ENCODE data around the gene ZNF385B. TPM values are rescaled to one million over a fixed set of nuclear protein-coding genes. Genes with fewer than 3 reads are reported as not detected.
A peak's percentile ranks its signal among the peaks of the same experiment; 100 is the strongest.

Gene ZNF385B
- total RNA-seq, 1 experiment from 2014 or later = 9.3 TPM

DNA sequence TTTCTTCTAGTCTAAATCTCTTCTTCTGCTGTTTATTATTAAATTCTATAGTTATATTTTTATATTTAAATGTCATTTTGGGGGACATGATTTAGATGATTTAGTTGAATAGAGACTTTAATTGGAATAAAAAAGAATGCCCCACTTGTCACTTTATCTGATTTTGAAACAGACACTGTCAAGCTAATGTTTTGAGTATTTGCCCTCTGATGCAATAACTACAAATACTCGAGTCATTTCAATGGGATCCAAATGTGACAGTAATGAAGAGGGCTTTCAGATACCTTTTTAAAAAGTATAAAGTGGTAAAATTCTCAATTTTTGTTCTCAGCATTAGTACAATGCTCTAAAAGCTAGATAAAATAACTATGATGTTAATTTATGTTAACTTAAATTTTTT is 339.5 kb downstream of the ZNF385B start:
- H3K9ac ChIP-seq (ENCODE audit: low read length) = no peak overlapping the region
- no peaks in the 10 kb centered on the region for H3K4me1 ChIP-seq (ENCODE audit: control insufficient read depth in 1 of 2, insufficient read depth in 2 of 2, low read length in 2 of 2)
- ChIA-PET RAD21 (ENCODE audit: low non-redundant PET in 1 of 2, low total read pairs in 2 of 2, uncharacterized antibody in 2 of 2, unreplicated experiment in 2 of 2) (interaction anchor here in 1 of 2 experiments (0.8 kb wide), 1 partner anchor 68 kb away, joined by 6 read pairs; no protein-coding TSS in a partner anchor), POLR2A (no interaction called here), CTCF (no interaction called here)
- BruUV-seq (replicated peaks) = no TSS peak
- intact Hi-C loops (cut with micrococcal nuclease) = no loop called here
- H2AFZ ChIP-seq (ENCODE audit: low read depth, low read length, poor library complexity, severe bottlenecking) = no peak overlapping the region
- H3K4me2 ChIP-seq (ENCODE audit: low read length) = no peak overlapping the region
- H3K4me3 ChIP-seq (replicated peaks in 1 of 2; ENCODE audit: low read depth in 1 of 2, low read length in 2 of 2) = no peak overlapping the region
- H3K27me3 ChIP-seq (ENCODE audit: insufficient read depth, low read length) = no peaks in the 10 kb centered on the region
- H3K27ac ChIP-seq (ENCODE audit: low read depth, low read length) = no peak overlapping the region
- no peak for ATAC-seq
- H3K79me2 ChIP-seq (ENCODE audit: insufficient read depth, low read length) = no peaks in the 10 kb centered on the region
- H3K9me3 ChIP-seq (ENCODE audit: control insufficient read depth in 1 of 2, insufficient read depth in 1 of 2, low read depth in 1 of 2, low read length in 2 of 2) = no peaks in the 10 kb centered on the region
- TF ChIP-seq CEBPB (IDR thresholded peaks at IDR 0.05; ENCODE audit: low read depth) (peak; percentile 52; the same call in 1 of the 2 replicates), CBX3 (IDR thresholded peaks at IDR 0.05; ENCODE audit: low read depth) (no peak)
- DNase-seq (ENCODE audit: low read depth, low spot score) = no peak
- H3K9me2 ChIP-seq (ENCODE audit: insufficient read depth) = no peaks in the 10 kb centered on the region
- no peaks in the 10 kb centered on the region for H3K36me3 ChIP-seq (ENCODE audit: control insufficient read depth in 1 of 2, insufficient read depth in 2 of 2, low read length in 2 of 2)
- H4K20me1 ChIP-seq (ENCODE audit: insufficient read depth) = no peaks in the 10 kb centered on the region

DNA sequence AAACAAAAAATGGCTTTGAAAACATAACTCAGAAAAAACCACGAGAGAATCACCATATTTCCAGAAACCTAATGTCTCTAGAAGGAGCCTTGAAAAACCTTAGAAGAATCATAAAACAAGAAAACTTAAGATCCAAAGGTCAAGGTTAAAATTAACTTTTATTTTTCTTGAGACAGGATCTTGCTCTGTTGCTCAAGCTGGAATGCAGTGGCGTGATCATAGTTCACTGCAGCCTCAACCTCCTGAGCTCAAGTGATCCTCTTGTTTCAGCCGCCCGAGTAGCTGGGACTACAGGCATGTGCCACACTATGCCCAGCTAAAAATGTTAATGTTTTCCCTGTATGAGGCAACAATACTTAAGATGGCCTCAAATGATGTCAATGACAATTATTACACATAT is 342.6 kb downstream of the ZNF385B start:
- Histone ChIP-seq H3K79me2 (ENCODE audit: insufficient read depth, low read length) (no peaks in the 10 kb centered on the region), H3K9me2 (ENCODE audit: insufficient read depth) (no peaks in the 10 kb centered on the region), H3K4me2 (ENCODE audit: low read length) (no peak overlapping the region), H3K9ac (ENCODE audit: low read length) (no peak overlapping the region), H3K4me3 (replicated peaks in 1 of 2; ENCODE audit: low read depth in 1 of 2, low read length in 2 of 2) (no peak overlapping the region), H2AFZ (ENCODE audit: low read depth, low read length, poor library complexity, severe bottlenecking) (no peak overlapping the region), H3K9me3 (ENCODE audit: control insufficient read depth in 1 of 2, insufficient read depth in 1 of 2, low read depth in 1 of 2, low read length in 2 of 2) (no peaks in the 10 kb centered on the region), H3K4me1 (ENCODE audit: control insufficient read depth in 1 of 2, insufficient read depth in 2 of 2, low read length in 2 of 2) (no peaks in the 10 kb centered on the region), H3K27ac (ENCODE audit: low read depth, low read length) (no peak overlapping the region), H4K20me1 (ENCODE audit: insufficient read depth) (no peaks in the 10 kb centered on the region), H3K27me3 (ENCODE audit: insufficient read depth, low read length) (no peaks in the 10 kb centered on the region), H3K36me3 (ENCODE audit: control insufficient read depth in 1 of 2, insufficient read depth in 2 of 2, low read length in 2 of 2) (no peaks in the 10 kb centered on the region)
- BruUV-seq (replicated peaks) = no TSS peak
- intact Hi-C loops (cut with micrococcal nuclease) = loop anchor here (10.0 kb wide), 1 partner anchor 1024 kb away; no protein-coding TSS in a partner anchor
- POLR2A ChIA-PET = no interaction called here
- TF ChIP-seq SIN3A (IDR thresholded peaks at IDR 0.05; ENCODE audit: low read depth) (no peak), ZFX (IDR thresholded peaks at IDR 0.05) (no peak), RAD21 (IDR thresholded peaks at IDR 0.05; ENCODE audit: low read depth) (no peak), FOSL1 (IDR thresholded peaks at IDR 0.05; ENCODE audit: low read depth) (no peak), ELF1 (IDR thresholded peaks at IDR 0.05; ENCODE audit: borderline replicate concordance, low read depth) (no peak), YY1 (IDR thresholded peaks at IDR 0.05; ENCODE audit: extremely low read depth, insufficient replicate concordance, low read depth, low read length) (no peak), SP1 (IDR thresholded peaks at IDR 0.05; ENCODE audit: low read depth) (no peak), CBX3 (IDR thresholded peaks at IDR 0.05; ENCODE audit: low read depth) (no peak)
- TF ChIP-seq, protein P1, sequence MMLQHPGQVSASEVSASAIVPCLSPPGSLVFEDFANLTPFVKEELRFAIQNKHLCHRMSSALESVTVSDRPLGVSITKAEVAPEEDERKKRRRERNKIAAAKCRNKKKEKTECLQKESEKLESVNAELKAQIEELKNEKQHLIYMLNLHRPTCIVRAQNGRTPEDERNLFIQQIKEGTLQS (IDR thresholded peaks at IDR 0.05) = no peak
- TF ChIP-seq, protein P2, sequence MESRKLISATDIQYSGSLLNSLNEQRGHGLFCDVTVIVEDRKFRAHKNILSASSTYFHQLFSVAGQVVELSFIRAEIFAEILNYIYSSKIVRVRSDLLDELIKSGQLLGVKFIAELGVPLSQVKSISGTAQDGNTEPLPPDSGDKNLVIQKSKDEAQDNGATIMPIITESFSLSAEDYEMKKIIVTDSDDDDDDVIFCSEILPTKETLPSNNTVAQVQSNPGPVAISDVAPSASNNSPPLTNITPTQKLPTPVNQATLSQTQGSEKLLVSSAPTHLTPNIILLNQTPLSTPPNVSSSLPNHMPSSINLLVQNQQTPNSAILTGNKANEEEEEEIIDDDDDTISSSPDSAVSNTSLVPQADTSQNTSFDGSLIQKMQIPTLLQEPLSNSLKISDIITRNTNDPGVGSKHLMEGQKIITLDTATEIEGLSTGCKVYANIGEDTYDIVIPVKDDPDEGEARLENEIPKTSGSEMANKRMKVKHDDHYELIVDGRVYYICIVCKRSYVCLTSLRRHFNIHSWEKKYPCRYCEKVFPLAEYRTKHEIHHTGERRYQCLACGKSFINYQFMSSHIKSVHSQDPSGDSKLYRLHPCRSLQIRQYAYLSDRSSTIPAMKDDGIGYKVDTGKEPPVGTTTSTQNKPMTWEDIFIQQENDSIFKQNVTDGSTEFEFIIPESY (IDR thresholded peaks at IDR 0.05; ENCODE audit: extremely low read depth, insufficient replicate concordance, low read length) = no peak
- TF ChIP-seq, protein P3, sequence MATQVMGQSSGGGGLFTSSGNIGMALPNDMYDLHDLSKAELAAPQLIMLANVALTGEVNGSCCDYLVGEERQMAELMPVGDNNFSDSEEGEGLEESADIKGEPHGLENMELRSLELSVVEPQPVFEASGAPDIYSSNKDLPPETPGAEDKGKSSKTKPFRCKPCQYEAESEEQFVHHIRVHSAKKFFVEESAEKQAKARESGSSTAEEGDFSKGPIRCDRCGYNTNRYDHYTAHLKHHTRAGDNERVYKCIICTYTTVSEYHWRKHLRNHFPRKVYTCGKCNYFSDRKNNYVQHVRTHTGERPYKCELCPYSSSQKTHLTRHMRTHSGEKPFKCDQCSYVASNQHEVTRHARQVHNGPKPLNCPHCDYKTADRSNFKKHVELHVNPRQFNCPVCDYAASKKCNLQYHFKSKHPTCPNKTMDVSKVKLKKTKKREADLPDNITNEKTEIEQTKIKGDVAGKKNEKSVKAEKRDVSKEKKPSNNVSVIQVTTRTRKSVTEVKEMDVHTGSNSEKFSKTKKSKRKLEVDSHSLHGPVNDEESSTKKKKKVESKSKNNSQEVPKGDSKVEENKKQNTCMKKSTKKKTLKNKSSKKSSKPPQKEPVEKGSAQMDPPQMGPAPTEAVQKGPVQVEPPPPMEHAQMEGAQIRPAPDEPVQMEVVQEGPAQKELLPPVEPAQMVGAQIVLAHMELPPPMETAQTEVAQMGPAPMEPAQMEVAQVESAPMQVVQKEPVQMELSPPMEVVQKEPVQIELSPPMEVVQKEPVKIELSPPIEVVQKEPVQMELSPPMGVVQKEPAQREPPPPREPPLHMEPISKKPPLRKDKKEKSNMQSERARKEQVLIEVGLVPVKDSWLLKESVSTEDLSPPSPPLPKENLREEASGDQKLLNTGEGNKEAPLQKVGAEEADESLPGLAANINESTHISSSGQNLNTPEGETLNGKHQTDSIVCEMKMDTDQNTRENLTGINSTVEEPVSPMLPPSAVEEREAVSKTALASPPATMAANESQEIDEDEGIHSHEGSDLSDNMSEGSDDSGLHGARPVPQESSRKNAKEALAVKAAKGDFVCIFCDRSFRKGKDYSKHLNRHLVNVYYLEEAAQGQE (IDR thresholded peaks at IDR 0.05; ENCODE audit: low read depth) = no peak
- RAD21 ChIA-PET (ENCODE audit: low non-redundant PET in 1 of 2, low total read pairs in 2 of 2, uncharacterized antibody in 2 of 2, unreplicated experiment in 2 of 2) = no interaction called here
- DNase-seq (ENCODE audit: low read depth, low spot score) (no peak), ATAC-seq (no peak)
- CTCF ChIA-PET = no interaction called here

Measured in HCT116 (cell line).